ENCODE measurements around the gene MSANTD1. TPM values are rescaled to one million over a fixed set of nuclear protein-coding genes. Genes with fewer than 3 reads are reported as not detected.
"Not testable (repeated sequence)": the region's sequence is repeated elsewhere in the genome, so short reads cannot be mapped to it uniquely, and the experiment has no call there.

The MSANTD1 gene
- total RNA-seq, 1 experiment from 2014 or later: not detected

DNA sequence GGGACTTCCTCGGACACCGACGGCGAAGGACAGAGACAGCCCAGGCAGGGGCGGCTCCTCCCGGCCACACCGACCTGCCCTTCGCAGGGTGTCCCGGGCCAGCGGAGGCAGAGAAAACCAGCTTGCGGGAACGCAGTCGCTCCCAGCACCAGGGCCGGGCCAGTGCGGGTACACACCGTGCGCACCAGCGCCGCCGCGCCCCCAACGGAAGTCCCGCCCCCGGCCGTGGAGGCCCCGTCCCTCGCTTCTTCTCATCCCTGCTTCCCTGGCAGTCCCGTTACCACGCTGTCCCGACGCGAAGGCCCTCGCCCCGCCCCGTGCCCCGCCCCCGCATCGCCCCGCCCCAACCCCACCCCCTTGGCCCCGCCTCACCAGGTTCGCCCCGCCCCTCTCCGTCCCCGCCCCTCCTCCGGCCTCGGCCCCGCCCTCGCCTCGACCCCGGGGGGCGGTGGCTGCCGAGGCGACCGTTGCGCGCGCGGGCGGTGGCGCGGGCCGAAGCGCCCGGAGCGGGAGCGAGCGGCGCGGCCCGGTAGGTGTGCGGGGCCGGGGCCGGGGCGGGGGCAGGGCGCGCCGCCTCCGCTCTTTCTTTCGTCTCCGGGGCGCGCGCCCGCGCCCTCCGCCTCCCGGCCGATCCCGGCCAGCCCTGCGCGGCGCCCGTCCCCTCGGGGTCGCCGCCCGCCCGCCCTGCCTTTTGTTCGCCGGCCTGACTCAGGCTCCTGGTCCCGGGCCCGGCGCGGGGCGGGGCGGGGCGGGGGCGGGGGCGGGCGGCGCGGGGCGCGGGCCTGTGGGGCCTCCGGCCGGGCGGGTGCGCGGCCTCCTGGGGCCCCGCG, 43.8 kb downstream of the MSANTD1 start, which contains the start of gene RGS12:
Gene RGS12, plus strand, starts transcription at position 451 of the 830 bp plus-strand sequence. CDS start 23,150 bp downstream, outside the sequence.
- peak; percentile 77 for DNase-seq (ENCODE audit: low read depth)
- in situ Hi-C loops (cut with HindIII; ENCODE audit: low pct_unique_long_range_greater_than_20kb, low sequenced_read_pairs): no loop called here

DNA sequence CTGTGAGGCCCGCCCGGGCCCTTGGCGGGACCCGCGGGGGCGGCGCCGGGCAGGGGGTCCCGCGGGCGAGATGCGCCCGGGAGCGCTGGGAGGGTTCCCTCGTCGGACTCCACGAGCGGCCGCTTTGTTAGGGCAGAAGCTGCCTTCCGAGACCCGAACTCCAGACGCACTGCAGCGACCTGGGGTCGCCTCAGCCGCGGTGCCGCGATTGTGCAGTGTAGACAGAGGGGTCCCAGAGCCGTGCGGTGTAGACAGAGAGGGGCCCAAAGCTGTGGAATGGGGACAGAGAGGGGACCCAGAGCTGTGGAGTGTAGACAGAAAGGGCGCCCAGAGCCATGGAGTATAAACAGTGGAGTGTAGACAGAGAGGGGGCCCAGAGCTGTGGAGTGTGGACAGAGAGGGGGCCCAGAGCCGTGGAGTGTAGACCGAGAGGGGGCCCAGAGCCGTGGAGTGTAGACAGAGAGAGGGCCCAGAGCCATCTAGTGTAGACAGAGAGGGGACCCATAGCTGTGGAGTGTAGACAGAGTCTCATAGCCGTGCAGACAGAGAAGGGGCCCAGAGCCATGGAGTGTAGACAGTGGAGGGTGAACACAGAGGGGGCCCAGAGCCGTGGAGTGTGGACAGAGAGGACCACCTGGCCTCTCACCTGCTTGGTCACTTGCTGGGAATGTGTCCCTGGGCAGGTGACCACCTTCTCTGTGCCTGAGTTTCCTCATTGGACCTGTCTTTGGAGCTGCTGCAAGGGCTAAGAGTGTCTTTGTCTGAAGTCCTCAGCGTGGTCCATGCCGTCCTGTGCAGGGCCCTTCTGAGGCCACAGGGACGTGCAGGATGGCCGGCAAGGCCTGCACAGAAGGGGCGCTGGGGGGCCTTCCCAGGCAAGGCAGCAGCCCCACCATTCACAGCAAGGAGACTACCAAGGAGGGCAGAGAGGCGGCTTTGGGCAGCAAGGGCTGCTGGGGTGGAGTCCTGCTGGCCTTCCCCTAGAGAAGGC, 44.7 kb downstream of the MSANTD1 start:
- peak; percentile 12 for DNase-seq (ENCODE audit: low read depth)

DNA sequence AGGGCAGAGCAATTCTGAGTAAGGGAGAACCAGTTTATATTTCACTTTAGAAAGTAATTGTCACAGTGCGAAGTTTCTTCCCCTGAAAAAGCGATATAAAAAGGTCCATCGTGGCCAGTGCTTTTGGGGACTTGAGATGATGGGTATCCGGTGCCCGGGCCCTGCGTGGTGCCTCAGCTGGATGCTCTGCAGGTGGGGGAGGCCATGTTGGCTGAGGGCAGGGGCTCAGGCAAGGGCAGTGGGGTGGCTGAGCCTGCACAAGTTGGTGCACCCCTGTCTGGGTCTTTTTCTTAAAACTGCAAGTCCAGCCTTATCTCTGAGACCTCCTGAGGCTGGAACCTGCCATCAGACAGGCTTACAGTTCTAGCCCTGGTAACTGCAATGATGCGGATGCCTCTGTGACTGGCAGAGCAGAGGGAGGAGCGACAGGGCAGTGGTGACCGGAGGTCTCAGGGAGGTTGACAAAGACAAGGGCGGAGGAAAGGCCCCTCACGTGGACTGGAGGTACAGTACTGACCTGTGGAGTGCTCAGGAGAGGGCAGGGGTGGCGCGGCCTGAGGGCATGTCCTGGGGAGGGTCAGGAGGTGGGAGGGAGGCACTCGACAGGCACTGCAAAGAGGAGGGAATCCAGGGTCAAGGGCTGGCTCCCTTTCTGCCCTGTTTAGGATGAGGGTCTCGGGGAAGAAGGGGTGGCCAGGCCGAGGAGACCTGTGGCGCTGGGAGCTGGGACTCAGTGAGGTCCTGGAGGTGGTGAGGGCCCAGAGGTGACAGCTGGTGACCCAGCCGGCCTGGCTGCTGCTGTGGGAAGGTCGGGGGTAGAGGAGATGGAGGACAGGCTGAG, 45.7 kb downstream of the MSANTD1 start:
- no peak for DNase-seq (ENCODE audit: low read depth)
- in situ Hi-C loops (cut with HindIII; ENCODE audit: low pct_unique_long_range_greater_than_20kb, low sequenced_read_pairs): no loop called here

More for the DNA sequence above, 44.7 kb downstream of the MSANTD1 start:
- in situ Hi-C loops (cut with HindIII; ENCODE audit: low pct_unique_long_range_greater_than_20kb, low sequenced_read_pairs): no loop called here

DNA sequence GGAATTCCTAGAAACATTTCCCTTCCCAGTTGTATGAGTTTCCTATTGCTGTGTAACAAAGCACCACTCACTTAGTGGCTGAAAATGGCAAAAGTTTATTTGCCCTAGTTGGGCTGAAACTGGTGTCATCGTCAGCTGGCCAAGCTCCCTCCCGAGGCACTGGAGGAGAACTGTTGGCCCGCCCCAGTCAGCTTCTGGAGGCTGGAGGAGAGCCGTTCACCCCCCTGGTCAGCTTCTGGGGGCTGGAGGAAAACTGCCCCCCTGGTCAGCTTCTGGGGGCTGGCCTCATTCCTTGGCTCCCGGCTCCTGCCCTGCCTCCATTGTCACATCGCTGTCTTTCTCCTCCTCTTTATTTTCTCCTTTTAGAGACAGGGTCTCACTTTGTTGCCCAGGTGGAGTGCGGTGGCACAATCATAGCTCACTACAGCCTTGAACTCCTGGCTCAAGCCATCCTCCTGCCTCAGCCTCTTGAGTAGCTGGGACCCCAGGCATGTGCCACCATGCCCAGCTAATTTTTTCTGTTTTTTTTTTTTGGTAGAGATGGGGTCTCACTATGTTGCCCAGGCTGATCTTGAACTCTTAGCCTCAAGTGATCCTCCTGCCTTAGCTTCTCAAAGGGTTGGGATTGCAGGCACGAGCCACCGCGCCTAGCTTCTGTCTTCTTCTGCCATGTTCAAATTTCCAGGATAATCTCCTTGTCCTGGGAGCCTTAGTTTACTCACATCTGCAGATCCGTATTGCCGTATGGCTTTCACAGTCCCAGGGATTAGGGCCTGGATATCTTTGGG, 47.1 kb downstream of the MSANTD1 start:
- in situ Hi-C loops (cut with HindIII; ENCODE audit: low pct_unique_long_range_greater_than_20kb, low sequenced_read_pairs): no loop called here
- no peak for DNase-seq (ENCODE audit: low read depth)

DNA sequence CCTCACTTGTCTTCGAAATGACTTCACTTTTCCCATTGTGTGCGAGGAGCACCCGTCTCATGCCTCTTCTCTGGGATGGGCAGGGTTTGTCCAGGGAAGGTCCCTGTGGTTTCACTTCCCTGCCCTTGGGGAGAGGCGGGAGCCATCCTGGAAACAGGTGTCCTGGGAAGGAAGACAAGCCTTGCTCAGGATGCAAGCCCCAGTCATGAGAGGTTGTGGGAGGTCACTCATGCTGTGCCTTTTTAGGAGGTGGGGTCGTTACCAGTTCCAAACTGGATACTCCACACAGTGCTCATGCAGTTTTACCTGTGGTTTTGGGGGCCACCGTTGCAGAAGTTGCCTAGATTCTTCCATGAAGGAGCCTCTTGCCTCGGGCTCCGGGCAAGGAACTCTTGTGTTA, 47.7 kb downstream of the MSANTD1 start:
- no peak for DNase-seq (ENCODE audit: low read depth)
- in situ Hi-C loops (cut with HindIII; ENCODE audit: low pct_unique_long_range_greater_than_20kb, low sequenced_read_pairs): no loop called here

DNA sequence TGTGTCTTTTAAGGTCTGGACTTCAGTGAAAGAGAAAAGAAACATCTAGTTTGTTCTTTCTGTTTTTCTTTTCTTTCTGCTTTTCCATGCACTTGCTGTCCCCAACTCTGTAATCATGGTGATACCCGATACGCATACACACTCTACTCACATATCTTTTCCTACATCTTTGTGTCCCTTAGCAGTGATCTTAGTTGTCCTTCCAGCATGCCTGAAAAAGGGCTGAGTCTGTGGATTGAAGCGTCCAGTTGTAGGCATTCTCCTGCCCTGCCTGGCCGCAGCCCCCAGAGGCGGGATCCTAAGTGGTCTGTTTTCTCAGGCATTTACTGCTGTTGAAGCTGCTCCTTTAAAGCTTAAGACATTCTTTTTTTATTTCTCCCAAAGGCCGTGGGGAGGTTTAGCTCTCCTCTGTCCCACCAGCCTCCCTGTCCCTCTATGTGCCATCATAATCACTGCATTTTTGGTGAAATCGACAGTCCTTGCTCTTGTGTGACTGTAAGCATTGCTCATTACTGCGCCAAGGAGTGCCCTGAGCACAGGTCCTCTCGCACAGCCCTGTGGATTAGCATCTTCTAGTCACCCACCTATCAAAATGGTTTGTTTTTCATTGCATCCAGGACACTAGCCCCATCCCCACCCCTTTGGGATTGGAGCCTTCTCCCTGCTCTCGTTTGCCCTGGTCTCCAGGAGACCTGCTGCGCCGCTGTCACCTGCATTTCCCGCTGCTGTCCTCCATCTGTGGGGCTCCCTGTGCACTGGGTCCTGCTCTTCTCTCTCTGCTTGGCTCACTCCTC, 48.3 kb downstream of the MSANTD1 start:
- in situ Hi-C loops (cut with HindIII; ENCODE audit: low pct_unique_long_range_greater_than_20kb, low sequenced_read_pairs): no loop called here
- DNase-seq (ENCODE audit: low read depth): no peak

DNA sequence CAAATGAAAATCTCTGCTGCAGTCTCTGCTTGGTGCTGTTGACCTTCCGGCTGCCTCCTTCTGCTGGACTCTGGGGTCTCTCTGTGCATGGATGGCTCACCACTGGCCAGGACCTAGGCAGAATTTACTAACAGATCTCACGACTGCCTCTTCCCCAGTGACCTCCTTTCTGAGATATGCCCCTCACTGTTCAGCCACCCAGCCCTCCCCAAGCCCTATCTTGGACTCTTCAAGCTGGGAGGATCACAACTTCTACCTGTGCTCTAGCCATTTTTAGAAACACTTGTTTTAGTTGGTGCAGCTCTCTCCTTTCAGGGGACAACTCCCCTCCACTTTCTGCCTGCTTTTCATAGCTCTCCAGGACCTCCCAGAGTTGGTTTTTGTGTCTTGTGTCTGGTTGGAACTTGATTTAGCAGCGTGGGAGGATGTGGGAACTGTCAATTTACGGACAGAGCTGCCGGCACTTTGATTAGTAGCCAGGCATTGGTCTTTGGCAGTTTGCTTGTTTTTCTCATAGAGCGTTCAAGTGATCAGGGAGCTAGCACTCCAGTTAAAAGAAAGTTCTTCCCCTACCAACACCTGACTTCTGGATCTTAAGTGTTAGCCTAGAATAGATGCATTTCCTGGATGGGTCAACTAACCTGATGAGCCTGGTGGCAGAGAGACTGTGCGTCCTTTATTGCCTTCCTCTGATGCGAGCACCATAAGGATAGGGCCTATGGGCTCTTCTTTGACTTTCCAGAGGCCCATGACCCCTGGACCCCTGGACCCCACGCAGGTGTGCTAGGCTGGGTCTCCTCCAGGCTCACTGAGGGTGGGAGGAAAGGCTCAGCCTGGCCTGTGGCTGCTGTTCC, 50.4 kb downstream of the MSANTD1 start:
- no peak for DNase-seq (ENCODE audit: low read depth)
- in situ Hi-C loops (cut with HindIII; ENCODE audit: low pct_unique_long_range_greater_than_20kb, low sequenced_read_pairs): no loop called here

DNA sequence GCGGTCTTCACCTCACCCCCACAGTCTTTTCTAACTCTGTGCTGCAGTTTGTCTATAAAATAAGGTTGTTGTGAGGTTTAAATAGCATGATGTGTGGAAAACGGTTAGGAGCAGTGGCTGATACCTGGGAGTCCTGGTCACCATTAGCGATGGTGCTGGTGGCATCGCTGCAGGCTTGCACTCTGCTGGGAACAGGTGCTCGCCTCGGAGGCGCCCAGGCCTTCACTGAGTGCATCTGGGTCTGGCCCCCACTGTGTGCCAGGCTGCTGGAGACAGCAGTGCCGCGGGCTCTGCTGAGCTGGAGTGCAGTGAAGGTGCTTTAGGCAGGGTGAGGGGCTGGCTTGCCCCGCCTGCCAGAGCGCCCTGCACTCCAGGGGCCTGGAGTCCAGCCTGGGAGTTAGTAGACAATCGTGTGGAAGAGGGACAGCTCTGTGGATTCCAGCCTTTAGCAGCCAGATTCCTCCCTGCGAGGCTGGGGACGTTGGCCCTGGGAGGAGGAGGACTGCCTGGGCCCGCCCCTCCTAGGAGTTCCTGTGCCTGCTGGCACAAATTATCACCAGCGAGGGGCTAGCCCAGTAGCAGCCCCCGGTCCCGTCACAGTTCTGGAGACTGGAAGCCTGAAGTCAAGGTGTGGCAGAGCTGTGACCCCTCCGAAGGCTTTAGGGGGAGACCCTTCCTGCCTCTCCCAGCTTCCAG, 51.2 kb downstream of the MSANTD1 start:
- in situ Hi-C loops (cut with HindIII; ENCODE audit: low pct_unique_long_range_greater_than_20kb, low sequenced_read_pairs): no loop called here
- no peak for DNase-seq (ENCODE audit: low read depth)

DNA sequence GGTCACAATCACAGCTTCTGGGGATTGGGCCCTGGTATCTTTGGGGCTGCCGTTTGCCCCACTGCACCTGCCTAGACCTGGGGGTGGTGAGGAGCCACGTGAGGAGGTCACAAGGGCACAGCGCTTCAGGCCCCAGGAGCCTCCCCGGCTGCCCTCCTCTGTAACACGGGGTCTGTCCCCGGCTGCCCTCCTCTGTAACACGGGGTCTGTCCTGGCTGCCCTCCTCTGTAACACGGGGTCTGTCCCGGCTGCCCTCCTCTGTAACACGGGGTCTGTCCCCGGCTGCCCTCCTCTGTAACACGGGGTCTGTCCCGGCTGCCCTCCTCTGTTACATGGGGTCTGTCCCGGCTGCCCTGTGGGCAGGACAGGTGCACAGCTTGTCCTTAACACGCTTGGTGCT, 51.9 kb downstream of the MSANTD1 start:
- in situ Hi-C loops (cut with HindIII; ENCODE audit: low pct_unique_long_range_greater_than_20kb, low sequenced_read_pairs); DNase-seq (ENCODE audit: low read depth): not testable (repeated sequence)

DNA sequence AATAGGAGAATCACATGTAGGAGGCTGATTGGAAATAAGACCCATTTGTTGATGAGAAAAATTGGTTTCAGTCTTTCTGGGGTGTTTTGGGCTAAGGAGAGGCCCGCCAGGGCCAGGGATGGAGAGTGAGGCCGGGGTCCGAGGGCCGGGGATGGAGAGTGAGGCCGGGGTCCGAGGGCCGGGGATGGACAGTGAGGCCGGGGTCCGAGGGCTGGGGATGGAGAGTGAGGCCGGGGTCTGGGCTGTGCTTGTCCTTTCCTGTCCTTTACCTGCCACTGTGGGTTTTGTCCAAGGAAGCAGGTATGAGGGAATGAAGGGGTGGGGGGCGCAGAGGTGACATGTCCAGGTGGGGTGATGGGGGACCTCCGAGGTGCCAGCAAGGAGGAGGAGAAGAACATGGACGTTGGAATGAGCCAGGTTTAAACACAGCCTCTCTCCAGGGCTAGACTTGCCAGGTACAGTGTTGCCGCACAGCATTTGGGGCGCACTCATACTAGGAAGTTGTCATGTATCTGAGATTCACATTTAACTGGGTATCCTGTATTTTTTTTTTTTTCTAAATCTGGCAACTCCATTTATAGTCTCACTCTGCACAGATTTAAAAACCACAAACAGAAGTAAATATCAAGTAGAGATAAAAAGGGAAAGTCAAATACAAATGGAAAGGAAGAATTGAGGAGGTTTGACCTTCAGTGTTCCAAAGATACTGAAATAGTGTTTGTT, 52.7 kb downstream of the MSANTD1 start:
- in situ Hi-C loops (cut with HindIII; ENCODE audit: low pct_unique_long_range_greater_than_20kb, low sequenced_read_pairs): no loop called here
- no peak for DNase-seq (ENCODE audit: low read depth)

DNA sequence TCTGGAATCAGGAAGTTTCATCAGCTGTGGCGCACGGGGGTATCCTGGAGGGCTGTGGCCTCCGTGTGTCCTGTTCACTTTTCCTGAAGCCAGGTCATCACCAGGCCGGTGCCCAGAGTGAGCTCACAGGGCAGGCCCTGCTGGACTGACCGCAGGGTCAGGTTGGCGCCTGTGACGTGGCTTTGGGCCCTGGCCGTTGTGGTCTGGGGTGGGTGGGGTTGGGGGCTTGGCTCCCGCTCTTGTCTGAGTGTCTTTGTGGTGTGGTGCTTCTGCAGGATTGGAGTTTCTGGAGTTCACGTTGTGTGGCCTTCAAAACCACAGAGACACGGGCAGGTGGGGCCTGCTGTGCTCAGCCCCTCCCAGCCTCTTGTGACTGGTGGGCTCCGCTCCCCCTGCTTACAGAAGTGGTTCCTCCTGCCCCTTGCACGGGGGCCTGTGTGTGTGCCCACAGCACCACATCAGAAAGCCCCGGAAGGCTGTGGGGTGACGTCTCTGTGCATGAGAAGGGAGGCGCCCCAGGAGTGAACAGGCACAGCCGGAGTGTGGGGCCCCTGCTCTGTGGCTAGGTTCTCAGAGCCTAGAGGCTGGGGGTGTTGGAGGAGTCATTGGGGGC, 53.3 kb downstream of the MSANTD1 start:
- in situ Hi-C loops (cut with HindIII; ENCODE audit: low pct_unique_long_range_greater_than_20kb, low sequenced_read_pairs): no loop called here
- DNase-seq (ENCODE audit: low read depth): no peak

DNA sequence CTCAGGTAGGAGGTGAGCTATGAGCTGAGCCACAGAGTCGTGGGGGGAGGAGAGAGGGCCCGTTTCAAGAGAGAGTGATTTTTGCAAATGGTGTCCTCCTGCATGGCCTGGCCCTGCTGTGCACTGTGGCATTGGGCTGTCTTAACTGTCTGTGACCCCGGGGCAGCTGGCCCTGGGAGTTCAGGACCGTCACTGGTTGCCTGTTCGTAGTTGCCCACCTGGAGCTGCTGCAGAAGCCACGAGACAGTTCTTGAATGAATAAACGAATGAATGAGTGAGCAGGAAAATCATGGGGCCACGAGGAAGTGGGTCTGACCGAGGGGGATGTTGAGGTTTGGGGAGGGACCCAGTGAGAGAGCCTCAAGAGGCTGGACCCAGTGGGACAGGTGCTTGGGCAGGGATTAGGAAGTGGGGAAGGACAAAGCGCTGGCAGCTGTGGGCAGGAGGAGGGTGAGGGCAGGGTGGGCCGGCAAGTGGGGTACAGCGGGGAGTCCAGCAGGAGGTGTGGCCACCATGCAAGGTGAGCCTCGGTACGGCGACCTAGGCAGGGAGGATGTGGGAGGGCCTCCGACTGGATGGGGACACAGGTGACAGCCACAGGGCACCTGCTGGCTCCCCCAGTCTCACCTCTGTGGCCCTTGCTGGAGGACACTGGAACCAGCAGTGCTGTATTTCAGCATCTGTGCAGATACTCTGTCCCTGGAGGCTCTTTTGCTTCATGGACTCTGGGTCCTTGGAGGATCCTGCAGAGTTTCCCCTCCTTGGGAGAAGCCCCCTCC, 54.0 kb downstream of the MSANTD1 start:
- DNase-seq (ENCODE audit: low read depth): no peak
- in situ Hi-C loops (cut with HindIII; ENCODE audit: low pct_unique_long_range_greater_than_20kb, low sequenced_read_pairs): no loop called here

DNA sequence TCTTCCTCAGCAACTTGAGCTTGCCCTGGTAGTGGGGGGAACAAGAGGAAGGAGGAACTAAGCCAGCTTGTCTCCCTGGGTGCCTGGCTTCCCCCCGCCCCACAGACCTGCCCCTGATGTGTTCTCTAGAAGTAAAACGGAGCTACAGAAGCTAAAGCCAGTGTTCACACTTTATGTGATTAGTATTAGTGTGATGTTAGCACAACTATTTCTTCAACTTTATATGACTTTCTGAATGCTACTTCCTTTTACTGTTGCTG, 54.5 kb downstream of the MSANTD1 start:
- in situ Hi-C loops (cut with HindIII; ENCODE audit: low pct_unique_long_range_greater_than_20kb, low sequenced_read_pairs): no loop called here
- no peak for DNase-seq (ENCODE audit: low read depth)
